ENCODE data around the gene ZNF780A.

DNA sequence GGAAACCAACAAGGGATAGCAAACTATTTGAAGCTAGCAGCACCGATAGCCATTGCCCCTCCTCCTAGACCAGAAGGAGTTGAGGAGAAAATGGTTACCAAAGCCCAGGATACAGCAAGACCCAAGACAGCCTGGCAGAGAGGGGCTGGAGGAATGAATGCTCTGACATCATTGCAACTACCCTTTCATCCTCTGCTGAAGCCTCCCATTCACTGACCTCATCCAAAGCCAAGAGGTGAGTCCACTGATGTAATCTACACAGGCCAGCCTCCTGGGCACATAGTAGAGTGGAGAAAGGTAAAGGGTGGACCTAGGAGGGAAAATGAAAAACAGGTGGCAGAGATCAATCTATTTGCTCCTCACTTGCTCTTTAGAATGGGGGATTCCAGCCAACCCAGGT lies 42.7 kb upstream of the ZNF780A start:
- no peak for TF ChIP-seq EZH2 (IDR thresholded peaks at IDR 0.05; ENCODE audit: borderline replicate concordance, low read depth, low read length, poor library complexity, severe bottlenecking)
- TF ChIP-seq CTCF (conservative IDR thresholded peaks at IDR 0.05; ENCODE audit: low read depth, low read length) = no peak

All from A673 (cell line).